ENCODE results near the gene EXO1.

The EXO1 gene

GRCh38 chr1:241934866-241935265 is 86.9 kb downstream of the EXO1 start:
- H3K27ac Mint-ChIP-seq = no peak overlapping the region
- DNase-seq (no peak), ATAC-seq (no peak)
- no peaks in the 10 kb centered on the region for H3K4me1 Mint-ChIP-seq
- no peaks in the 10 kb centered on the region for H3K36me3 Mint-ChIP-seq (ENCODE audit: low read depth)
- H3K27me3 Mint-ChIP-seq = peaks cover 12% of the 10 kb centered on the region
- H3K9me3 Mint-ChIP-seq = peaks cover 6% of the 10 kb centered on the region
- no peak overlapping the region for H3K4me3 Mint-ChIP-seq

All from activated naive CD8-positive, alpha-beta T cell treated with anti-CD3 and anti-CD28 coated beads, Interleukin-2, amount 50 U/mL, for 24 hours (primary cell).